Stimulated activated naive CD8-positive, alpha-beta T cell treated with anti-CD3 and anti-CD28 coated beads, Interleukin-15, amount 100 ng/mL, for 72 hours (primary cell): ENCODE data around the gene XKR7.

Experiments used
- ATAC-seq: fragments of 150-1000 bp; cut with Tn5 transposase; 2 replicates; pipeline ENCODE4 v1.10.0; 2021; ENCODE audit warnings: mild to moderate bottlenecking, moderate library complexity
- DNase-seq, 2 donors: peaks; one replicate each; pipeline ENCODE4 v3.0.0; 2021 to 2022
- H3K27ac Mint-ChIP-seq, 2 donors: one replicate each; pipeline ENCODE4 v1.8.0; 2022; ENCODE audit warnings: mild to moderate bottlenecking in 2 of 2, mixed read lengths in 2 of 2, moderate library complexity in 2 of 2
- H3K27me3 Mint-ChIP-seq: one replicate; pipeline ENCODE4 v1.8.0; 2022; ENCODE audit warnings: mixed read lengths
- H3K4me1 Mint-ChIP-seq: one replicate; pipeline ENCODE4 v1.8.0; 2022; ENCODE audit warnings: mild to moderate bottlenecking, mixed read lengths
- H3K4me3 Mint-ChIP-seq, 2 donors: one replicate each; pipeline ENCODE4 v1.8.0; 2022; ENCODE audit warnings: mild to moderate bottlenecking in 2 of 2, mixed read lengths in 2 of 2, moderate library complexity in 1 of 2
- H3K9me3 Mint-ChIP-seq, 2 donors: one replicate each; pipeline ENCODE4 v1.8.0; 2022; ENCODE audit warnings: mixed read lengths in 2 of 2

Gene XKR7

DNA sequence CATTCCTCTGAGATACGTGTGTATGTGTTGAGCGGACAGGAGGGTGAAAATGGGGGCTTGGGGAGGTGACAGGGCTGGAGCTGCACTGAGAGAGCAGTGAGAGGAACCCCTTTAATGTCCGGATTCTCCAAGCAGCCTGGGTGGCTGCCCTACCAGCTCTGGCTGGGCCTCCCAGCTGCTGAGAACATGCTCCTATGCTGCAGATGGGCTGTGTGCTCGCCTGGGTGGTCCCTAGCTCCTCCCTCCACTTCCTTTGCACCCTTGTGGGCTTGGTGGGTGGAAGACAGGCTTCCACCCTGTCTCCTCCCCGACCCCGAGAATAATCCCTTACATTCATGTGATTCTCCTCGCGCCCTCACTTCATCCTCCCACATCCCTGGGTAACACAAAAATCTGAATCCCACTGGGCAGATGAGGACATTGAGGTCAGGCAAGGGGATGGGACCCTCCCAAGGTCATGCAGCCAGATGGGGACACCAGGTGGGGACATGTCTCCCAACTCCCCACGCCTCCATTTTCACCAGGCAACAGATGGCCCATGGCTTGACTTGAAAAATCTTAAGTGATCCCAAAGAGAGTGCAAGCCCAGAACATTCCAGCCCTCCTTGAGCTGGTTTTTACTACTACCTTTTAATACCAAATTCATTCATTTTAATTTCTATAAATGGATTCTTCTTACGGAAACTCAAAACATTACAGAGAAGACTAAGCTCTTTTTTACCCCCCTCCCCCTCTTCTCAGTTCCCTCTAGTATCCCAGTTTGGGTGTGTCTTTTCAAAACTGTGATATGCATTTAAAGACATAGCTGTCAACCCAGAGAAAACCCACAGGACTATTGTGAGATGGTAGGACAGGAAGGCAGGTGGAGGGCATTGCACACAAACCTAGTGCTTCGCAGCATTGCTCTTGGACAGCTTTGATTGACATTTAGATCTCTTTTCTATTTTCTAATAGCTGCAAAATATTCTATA lies 11.1 kb upstream of the XKR7 start:
- Mint-ChIP-seq H3K27ac (no peak overlapping the region), H3K4me3 (no peak overlapping the region), H3K4me1 (peaks cover 5% of the 10 kb centered on the region), H3K27me3 (peaks cover 37% of the 10 kb centered on the region), H3K9me3 (no peaks in the 10 kb centered on the region)
- no peak for DNase-seq
- ATAC-seq, result no peak

DNA sequence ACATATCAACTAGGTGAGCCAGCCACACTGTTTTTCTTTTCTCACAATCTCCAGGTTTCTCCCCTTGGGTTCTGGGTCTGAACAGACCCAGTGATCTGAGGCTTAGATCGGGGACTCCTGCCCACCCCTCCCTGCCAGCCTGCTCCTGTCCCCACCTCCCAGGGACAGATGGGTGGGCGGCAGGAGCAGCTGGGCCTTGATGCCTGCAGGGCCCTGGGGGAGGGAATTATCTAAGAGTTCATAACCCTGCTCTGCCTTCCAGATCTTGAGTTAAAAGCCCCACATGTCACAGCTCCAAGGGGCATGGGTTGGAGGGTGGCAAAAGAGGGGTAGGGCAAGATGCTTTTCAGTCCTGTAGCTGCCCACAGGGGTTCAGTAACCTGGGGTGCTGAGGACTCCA lies 5.2 kb upstream of the XKR7 start:
- H3K27ac Mint-ChIP-seq, result no peak overlapping the region
- ATAC-seq (no peak), DNase-seq (no peak)
- H3K9me3 Mint-ChIP-seq, result no peaks in the 10 kb centered on the region
- no peaks in the 10 kb centered on the region for H3K4me1 Mint-ChIP-seq
- peaks cover 66% of the 10 kb centered on the region for H3K27me3 Mint-ChIP-seq
- H3K4me3 Mint-ChIP-seq, result no peak overlapping the region

DNA sequence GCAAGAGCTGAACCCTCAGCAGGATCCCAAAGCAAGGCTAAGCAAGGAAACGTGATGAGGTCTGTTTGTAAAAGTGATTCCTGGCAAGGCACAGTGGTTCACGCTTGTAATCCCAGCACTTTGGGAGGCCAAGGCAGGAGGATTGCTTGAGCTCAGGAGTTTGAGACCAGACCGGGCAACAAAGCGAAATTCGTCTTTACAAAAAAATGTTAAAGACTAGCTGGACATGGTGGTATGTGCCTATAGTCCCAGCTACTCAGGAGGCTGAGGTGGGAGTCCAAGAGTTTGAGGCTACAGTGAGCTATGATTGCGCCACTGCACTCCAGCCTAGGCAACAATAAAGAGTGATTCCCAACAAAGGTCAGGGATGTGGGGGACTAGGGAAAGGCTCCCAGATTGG lies 4.1 kb upstream of the XKR7 start:
- ATAC-seq, result no peak

DNA sequence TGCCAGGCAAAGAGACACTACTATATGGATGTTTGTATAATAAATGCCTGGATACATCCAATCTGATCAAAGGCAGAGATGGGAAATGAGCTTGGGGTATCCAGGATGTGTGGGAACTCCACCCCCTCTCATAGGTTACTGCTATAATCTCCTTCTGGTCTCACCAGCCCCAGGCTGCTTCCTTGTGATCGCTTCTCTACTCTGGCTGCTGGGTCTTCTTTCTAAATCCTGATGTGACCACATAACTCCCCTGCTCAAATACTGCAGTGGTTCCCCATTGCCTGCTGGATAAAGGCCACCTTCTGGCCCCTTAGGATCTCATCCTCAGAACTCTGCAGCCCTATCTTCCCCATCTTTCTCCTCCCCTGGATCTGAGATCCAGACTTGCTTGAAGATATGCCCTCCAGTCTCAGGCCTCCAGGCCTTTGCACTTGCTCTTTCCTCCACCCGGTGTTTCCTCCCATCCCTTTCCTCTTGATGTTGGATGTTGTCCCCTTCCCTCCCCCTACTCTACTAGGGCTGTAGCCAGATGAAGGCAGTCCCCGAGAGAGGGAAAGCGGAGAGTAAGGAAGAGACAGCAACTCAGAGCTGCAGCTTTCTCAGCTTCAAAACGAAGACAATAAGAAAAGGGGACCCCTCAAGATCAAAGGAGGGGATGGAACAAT lies 828 bp upstream of the XKR7 start:
- peaks cover 10% of the 10 kb centered on the region for H3K4me1 Mint-ChIP-seq
- no peaks in the 10 kb centered on the region for H3K9me3 Mint-ChIP-seq
- no peak for DNase-seq
- no peak for ATAC-seq
- H3K27me3 Mint-ChIP-seq, result peaks cover 76% of the 10 kb centered on the region
- peak overlapping the region; percentile 59 to 79 for H3K4me3 Mint-ChIP-seq
- no peak overlapping the region for H3K27ac Mint-ChIP-seq

More for the DNA sequence above, 4.1 kb upstream of the XKR7 start:
- H3K9me3 Mint-ChIP-seq, result no peaks in the 10 kb centered on the region
- no peak for DNase-seq
- H3K27me3 Mint-ChIP-seq, result peaks cover 72% of the 10 kb centered on the region
- no peak overlapping the region for H3K27ac Mint-ChIP-seq
- peaks cover 9% of the 10 kb centered on the region for H3K4me1 Mint-ChIP-seq
- no peak overlapping the region for H3K4me3 Mint-ChIP-seq

DNA sequence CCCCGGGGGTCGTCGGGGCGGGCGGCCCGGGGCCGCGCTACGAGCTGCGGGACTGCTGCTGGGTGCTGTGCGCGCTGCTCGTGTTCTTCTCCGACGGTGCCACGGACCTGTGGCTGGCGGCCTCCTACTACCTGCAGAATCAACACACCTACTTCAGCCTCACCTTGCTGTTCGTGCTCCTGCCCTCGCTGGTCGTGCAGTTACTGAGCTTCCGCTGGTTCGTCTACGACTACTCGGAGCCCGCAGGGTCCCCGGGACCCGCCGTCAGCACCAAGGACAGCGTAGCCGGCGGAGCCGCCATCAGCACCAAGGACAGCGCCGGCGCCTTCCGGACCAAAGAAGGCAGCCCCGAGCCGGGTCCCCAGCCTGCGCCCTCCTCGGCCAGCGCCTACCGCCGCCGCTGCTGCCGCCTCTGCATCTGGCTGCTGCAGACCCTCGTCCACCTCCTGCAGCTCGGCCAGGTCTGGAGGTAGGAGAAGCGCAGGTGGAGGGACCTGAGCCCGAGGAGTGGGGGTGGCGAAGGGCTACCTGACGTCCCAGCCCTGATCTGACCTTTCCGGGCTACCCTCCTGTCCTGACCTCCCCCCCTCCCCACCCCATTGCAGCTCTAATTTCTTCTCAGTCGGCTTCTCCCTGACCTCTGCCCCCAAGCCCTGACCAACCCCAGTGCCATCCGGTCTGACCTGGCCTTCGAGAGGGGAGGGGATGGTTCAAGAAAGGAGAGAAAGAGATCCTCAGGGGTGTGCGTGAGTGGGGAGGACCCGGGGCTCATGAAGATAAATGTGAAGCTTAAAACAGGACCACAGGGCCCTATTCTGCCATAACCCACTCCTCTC lies 558 bp downstream of the XKR7 start:
- H3K4me3 Mint-ChIP-seq, result peak overlapping the region; percentile 84 to 94
- H3K9me3 Mint-ChIP-seq, result no peaks in the 10 kb centered on the region
- ATAC-seq, result peak; percentile 94
- DNase-seq, result peak; percentile 84 to 90
- peaks cover 10% of the 10 kb centered on the region for H3K4me1 Mint-ChIP-seq
- peaks cover 80% of the 10 kb centered on the region for H3K27me3 Mint-ChIP-seq
- no peak overlapping the region for H3K27ac Mint-ChIP-seq

DNA sequence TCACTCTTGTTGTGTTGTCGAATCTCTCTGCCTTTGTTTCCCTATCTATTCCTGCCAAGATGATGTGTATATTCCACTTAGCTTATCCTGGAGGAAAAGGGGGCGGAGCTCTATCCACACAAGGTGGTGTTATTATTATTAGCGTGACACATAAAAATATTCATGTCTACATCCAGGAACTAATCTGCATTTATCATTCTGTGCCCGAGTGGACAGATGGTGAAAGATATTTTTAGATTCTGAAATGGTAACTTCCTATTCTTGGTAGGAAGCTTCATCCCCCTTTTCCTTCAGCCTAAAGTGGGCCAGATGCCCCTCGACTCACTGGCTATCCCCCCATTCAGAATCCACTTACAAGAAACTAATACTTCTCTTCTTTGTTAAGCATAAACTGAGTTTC lies 2.0 kb downstream of the XKR7 start:
- Mint-ChIP-seq H3K27ac (no peak overlapping the region), H3K4me3 (no peak overlapping the region), H3K4me1 (peaks cover 10% of the 10 kb centered on the region), H3K9me3 (no peaks in the 10 kb centered on the region), H3K27me3 (peaks cover 88% of the 10 kb centered on the region)
- no peak for ATAC-seq
- no peak for DNase-seq

DNA sequence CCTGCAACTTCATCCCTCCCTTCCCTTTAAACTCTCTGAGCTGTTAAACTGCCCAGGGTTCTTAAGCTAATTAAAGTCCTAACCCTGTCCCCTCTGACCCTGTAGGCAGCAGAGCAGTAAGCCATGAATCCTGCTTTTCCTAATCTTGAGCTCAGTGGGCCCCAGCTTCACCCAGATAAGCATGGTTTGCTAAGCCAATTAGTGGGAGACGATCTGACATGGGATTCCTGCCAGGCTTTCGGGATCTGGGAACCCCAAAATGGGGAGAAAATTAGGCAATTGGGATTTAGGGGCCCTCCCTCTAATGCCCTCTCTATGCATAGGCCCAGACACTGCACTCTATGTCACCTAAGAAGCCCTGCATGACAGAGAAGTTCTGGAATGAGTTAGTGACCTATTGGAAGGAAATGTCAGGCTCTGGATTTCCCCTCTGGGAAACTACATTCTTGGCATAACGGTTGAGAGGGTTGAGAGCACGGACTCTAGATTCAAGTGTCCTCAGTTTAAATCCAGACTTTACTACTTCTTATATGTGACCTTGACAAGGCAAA lies 4.6 kb downstream of the XKR7 start:
- no peak for ATAC-seq
- Mint-ChIP-seq H3K4me1 (peaks cover 10% of the 10 kb centered on the region), H3K4me3 (no peak overlapping the region), H3K27me3 (peaks cover 77% of the 10 kb centered on the region), H3K27ac (no peak overlapping the region), H3K9me3 (no peaks in the 10 kb centered on the region)
- no peak for DNase-seq

DNA sequence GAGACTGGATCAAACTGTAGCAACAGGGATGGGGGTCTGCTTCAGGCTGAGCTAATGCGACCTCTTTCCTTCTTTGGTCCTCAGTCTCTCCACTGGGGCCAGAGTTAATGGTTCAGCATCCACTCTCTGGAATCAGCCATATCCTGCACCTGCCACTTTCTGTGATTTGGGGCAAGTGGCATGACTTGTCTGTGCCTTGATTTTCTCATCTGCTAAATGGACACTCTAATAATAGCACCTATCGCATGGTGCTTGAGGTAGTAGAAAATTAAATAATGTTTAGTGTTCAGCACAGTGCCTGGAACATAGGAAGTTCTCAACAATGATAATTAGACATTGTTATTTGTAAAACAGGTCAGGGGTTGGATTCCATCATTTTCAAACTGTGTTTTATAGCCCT lies 6.3 kb downstream of the XKR7 start:
- ATAC-seq, result no peak
- H3K27me3 Mint-ChIP-seq, result peaks cover 62% of the 10 kb centered on the region

DNA sequence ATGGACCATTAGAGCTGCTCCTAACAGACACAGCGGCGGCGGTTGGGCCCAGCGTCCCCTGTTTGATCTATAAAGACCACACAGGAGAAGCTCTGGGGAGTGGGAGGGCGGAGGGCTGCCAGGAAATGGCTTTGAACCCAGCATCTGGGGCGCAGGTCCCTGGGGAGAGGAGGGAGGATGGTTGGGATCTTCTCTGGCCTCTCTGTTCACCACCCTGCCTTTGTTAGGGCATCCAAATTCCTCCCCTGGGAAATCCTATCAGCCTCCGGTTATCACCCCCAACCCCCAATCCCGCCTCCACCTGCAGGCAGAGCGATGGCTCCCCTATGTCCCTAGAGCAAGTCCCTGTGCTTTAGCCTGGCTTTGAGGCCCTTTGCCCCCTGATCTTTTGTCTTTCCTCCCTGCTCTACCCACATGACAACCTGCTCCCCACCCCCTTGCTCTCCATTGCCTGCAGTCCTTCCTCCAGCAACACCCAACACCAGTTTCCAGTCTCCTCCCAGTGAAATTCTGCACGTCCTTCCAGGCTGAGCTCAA lies 7.1 kb downstream of the XKR7 start:
- Mint-ChIP-seq H3K9me3 (no peaks in the 10 kb centered on the region), H3K27ac (no peak overlapping the region), H3K27me3 (peaks cover 55% of the 10 kb centered on the region), H3K4me3 (no peak overlapping the region), H3K4me1 (no peaks in the 10 kb centered on the region)
- no peak for ATAC-seq
- no peak for DNase-seq

More for the DNA sequence above, 6.3 kb downstream of the XKR7 start:
- Mint-ChIP-seq H3K9me3 (no peaks in the 10 kb centered on the region), H3K4me1 (no peaks in the 10 kb centered on the region), H3K27ac (no peak overlapping the region), H3K4me3 (no peak overlapping the region)
- DNase-seq, result no peak

DNA sequence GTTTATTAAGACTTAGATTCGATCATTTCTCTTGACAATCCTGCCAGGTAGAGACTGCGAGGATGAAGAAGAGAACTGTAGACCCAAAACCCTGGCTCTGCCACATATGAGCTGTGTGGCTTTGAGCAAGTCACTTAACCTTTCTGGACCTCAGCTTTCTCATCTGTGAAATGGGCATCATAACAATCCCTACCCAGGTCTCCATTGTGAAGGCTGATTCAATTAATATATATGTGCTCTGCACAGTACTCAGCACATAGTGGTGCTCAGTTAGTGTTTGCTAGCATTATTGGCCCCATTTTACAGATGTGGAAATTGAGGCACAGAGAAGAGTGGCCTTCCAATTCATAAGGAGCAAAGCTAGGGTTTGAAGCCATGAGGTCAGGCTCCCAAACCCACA lies 7.9 kb downstream of the XKR7 start:
- Mint-ChIP-seq H3K27me3 (peaks cover 47% of the 10 kb centered on the region), H3K4me3 (no peak overlapping the region), H3K4me1 (no peaks in the 10 kb centered on the region), H3K27ac (no peak overlapping the region), H3K9me3 (no peaks in the 10 kb centered on the region)
- no peak for DNase-seq
- no peak for ATAC-seq

DNA sequence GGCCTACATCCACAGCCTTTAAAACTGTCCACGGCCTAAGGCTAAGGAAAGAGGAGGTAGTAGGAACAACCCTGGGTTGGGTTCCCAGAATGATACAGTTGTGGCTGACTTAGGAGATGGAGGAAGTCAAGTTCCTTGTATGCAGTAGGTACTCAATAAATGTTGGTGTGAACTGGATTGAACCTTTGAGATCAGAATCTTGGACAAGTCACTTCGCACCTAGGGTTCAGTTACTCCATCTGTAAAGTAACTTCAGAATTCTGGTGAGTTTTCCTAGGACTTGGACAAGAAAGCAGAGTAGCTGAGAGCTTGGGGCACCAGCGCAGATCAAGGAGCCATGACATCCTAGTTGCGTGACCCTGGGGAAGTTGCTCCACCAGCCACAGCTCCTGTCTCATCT lies 9.1 kb downstream of the XKR7 start:
- Mint-ChIP-seq H3K4me3 (no peak overlapping the region), H3K27ac (no peak overlapping the region), H3K4me1 (no peaks in the 10 kb centered on the region), H3K27me3 (peaks cover 48% of the 10 kb centered on the region), H3K9me3 (no peaks in the 10 kb centered on the region)
- no peak for DNase-seq
- ATAC-seq, result no peak

DNA sequence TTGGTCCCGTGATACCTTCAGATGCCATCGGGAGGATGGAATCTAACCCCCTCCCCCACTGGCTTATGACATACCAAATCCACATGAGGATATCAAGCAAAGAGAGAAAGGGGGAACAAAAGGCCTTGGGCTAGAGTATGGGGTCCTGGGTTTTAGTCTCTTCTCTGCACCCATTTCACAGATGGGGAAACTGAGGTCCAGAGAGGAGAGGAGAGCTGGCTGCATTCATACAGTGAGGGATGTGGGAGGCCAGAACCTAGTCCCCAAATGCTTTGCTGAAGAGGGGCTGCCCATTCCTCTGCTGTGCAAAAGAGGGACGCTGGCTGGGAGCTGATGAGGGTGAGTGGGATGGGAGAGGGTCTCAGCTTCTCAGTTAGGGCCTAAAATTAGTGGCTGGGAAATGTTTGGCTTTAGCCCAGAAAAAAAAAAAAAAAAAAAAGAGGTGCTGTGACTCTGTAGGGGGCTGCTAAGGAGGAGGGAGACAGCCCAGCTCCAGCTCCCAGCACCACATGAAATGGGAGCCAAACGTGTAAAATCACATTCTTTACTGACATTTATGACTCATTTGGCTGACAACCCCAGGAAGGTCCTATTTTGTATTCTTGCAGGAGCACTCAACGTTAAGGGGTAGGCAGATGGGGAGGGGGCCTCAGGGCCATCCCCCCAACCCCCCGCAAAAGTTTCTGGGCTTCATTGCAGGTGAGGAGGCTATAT lies 11.9 kb downstream of the XKR7 start:
- Mint-ChIP-seq H3K27me3 (peaks cover 32% of the 10 kb centered on the region), H3K4me1 (no peaks in the 10 kb centered on the region), H3K27ac (no peak overlapping the region)

DNA sequence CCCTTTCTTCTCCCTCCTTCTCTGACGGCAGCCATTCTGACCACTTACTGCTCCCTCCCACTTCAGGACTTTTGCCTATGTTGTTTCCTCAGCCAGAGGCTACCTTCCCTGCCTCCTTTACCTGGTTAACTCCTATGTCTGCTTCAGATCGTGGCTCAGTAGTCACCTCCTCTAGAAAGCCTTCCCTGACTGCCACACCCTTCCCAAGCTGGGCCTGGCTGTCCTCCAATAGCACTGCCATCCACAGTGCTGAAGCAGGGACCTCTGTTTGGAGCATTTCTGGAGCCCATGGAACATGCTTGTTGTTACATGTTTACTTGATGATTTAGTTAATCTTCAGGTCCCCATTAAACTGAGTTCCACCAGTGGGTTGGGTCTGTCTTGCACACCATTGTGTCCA lies 13.8 kb downstream of the XKR7 start:
- Mint-ChIP-seq H3K27ac (no peak overlapping the region), H3K27me3 (peaks cover 19% of the 10 kb centered on the region), H3K4me3 (no peak overlapping the region), H3K4me1 (no peaks in the 10 kb centered on the region), H3K9me3 (no peaks in the 10 kb centered on the region)
- no peak for ATAC-seq
- no peak for DNase-seq

More for the DNA sequence above, 11.9 kb downstream of the XKR7 start:
- Mint-ChIP-seq H3K4me3 (no peak overlapping the region), H3K9me3 (no peaks in the 10 kb centered on the region)
- no peak for ATAC-seq
- no peak for DNase-seq

DNA sequence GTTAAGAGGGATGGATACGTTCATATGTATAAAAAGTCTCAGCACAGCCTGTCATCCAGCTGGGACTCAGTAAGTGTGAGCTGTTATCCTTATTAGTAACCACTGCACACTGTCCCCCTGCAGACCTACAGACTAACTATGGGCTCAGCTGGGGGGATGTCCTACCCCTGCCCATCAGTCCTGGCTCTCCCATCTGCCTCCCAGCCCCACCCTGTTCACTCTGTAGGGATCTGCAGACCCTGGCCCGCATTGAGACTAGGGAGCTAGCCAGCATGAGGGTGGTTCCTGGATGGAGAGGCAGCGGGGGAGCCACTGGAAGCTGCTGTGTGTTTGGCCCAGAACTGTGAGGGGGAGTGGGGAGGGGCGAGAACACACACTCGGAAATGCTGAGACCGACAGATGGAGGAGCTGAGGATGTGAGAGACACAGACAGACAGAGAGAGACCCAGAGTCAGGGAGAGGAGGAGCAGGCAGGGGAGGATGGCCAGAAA lies 17.1 kb downstream of the XKR7 start:
- ATAC-seq (no peak), DNase-seq (no peak)
- Mint-ChIP-seq H3K4me3 (no peak overlapping the region), H3K9me3 (no peaks in the 10 kb centered on the region), H3K4me1 (peaks cover 9% of the 10 kb centered on the region), H3K27ac (no peak overlapping the region), H3K27me3 (peaks cover 16% of the 10 kb centered on the region)
